NB4 (cell line): ENCODE data around the gene MSI1.

Experiments
- POLR2A ChIP-seq: IDR thresholded peaks from 2 replicates; pipeline ENCODE4 v1.6.1; 2011; ENCODE audit warnings: mild to moderate bottlenecking; ENCODE audit not compliant: insufficient read length; ENCODE audit errors: extremely low read depth
- TF ChIP-seq, protein P1 (sequence below): IDR thresholded peaks from one replicate; pipeline ENCODE4 v1.5.1; 2012; ENCODE audit warnings: low read depth, low read length

DNA sequence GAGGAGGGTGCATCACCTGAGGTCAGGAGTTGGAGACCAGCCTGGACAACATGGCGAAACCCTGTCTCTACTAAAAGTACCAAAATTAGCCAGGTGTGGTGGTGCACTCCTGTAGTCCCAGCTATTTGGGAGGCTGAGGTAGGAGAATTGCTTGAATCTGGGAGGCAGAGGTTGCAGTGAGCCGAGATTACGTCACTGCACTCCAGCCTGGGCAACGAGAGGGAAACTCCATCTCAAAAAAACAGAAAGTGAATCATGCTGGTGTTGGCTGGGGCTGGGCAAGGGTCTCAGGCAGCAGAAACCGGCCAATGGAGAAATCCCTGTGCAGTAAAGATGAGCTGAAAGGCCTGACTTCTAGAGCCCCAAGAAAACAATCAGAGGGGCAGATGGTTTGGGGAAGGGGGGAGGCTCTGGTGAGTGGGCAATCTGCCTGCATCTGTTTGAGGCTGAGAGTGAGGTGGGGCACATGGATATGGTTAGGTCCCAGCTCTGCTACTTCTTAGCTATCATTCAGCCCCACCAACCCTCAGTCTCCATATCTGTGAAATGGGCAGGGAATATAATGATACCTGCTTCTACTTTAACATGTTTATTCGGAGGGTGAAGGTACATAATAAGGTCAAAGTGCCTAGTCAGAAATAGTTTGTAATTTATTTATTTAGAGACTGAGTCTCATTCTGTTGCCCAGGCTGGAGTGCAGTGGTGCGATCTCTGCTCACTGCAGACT lies 47.7 kb upstream of the MSI1 start:
- TF ChIP-seq, protein P1, sequence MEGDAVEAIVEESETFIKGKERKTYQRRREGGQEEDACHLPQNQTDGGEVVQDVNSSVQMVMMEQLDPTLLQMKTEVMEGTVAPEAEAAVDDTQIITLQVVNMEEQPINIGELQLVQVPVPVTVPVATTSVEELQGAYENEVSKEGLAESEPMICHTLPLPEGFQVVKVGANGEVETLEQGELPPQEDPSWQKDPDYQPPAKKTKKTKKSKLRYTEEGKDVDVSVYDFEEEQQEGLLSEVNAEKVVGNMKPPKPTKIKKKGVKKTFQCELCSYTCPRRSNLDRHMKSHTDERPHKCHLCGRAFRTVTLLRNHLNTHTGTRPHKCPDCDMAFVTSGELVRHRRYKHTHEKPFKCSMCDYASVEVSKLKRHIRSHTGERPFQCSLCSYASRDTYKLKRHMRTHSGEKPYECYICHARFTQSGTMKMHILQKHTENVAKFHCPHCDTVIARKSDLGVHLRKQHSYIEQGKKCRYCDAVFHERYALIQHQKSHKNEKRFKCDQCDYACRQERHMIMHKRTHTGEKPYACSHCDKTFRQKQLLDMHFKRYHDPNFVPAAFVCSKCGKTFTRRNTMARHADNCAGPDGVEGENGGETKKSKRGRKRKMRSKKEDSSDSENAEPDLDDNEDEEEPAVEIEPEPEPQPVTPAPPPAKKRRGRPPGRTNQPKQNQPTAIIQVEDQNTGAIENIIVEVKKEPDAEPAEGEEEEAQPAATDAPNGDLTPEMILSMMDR: no peak
- TF ChIP-seq POLR2A: no peak
